HG03060 (cell line): ENCODE results near the gene TYSND1.
"Not testable (repeated sequence)": the region's sequence is repeated elsewhere in the genome, so short reads cannot be mapped to it uniquely, and the experiment has no call there.

Experiments used
- ATAC-seq: cut with Tn5 transposase; IDR thresholded peaks from one replicate; pipeline ENCODE4 v1.9.1; 2021; ENCODE audit warnings: low read depth, moderate number of reproducible peaks; ENCODE audit not compliant: unreplicated experiment

The TYSND1 gene

GRCh38 chr10:70137135-70137534 is 9.4 kb downstream of the TYSND1 start:
- ATAC-seq, result no peak

DNA sequence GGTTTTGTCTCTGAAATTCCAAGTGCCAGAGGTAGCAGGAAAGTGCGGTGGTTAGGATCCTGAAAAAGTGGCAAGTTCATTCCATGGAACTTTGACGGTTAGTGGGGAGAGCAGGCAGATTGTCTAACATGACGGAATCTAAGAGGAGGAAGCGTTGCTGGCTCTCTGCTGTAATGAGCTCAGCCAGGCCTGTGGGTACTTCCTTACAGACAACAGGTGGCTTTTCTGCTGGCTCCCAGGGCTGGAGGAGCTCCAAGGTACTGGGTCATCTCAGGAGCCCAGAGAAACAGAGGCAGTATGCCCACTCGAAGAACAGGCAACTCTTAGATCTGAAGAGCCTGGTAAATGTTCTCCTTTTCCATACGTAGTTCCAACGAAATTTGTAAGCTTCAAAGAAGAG is 10.8 kb downstream of the TYSND1 start:
- no peak for ATAC-seq

- no peak for ATAC-seq
Observed at GRCh38 chr10:70135046-70135445, 11.5 kb downstream of the TYSND1 start.

- ATAC-seq, result no peak
Observed at GRCh38 chr10:70132098-70133029, 14.1 kb downstream of the TYSND1 start, which contains the start of gene AIFM2. TSS of gene AIFM2 (minus strand) at chr10:70132825. CDS start at chr10:70124084, 8,741 bp downstream.

DNA sequence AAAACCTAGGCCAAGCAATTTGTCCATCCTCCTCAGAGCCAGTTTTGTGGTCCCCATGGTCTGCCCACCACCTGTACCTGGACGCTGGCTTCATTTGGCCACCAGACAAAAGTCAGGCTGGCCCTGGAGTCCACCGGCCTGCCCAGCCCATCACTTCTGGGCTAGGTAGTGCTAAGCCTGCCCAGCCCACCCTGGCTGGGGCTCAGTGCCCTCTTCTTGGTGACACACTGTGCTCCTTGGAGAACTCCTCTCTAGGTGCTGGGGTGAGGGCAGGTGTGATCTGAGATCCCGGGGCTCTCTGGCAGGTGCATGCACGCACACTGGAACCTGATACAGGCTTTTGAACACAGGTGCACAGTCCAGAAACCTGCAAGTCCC is 15.0 kb downstream of the TYSND1 start:
- no peak for ATAC-seq

- no peak for ATAC-seq
Observed at GRCh38 chr10:70130878-70131559, 15.5 kb downstream of the TYSND1 start.

DNA sequence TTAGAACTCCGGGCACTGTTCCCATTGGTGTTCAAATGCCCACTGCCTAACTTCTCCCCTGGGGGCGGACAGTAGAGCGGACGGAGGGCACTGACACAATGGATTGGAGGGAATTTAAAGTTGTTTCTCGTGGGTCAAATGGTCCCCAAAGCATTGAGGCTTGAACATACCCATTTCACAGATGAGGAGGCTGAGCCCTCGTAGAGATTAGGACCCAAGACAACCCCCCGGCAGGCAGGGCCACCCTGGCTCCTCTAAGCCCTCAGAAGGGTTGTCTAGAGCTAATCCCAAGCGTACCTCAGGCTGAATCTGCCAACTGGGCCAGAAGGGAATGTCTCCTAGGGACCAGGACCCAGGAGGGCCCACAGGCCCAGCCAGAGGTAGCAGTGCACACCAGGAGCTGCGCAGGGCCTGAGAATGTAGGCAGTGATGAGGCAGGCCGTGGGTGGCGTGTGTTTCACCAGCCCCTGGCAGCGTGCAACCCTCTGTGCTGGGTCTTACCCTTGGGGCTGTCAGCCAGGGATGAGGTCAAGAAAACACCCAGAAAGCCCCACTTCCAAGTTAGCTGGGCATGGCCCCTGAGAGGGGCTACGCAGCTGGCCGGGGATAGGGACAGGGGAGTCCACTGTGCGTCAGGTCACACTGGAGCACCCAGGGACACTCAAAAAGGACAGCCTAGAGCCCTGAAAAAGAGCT is 19.7 kb downstream of the TYSND1 start:
- no peak for ATAC-seq

DNA sequence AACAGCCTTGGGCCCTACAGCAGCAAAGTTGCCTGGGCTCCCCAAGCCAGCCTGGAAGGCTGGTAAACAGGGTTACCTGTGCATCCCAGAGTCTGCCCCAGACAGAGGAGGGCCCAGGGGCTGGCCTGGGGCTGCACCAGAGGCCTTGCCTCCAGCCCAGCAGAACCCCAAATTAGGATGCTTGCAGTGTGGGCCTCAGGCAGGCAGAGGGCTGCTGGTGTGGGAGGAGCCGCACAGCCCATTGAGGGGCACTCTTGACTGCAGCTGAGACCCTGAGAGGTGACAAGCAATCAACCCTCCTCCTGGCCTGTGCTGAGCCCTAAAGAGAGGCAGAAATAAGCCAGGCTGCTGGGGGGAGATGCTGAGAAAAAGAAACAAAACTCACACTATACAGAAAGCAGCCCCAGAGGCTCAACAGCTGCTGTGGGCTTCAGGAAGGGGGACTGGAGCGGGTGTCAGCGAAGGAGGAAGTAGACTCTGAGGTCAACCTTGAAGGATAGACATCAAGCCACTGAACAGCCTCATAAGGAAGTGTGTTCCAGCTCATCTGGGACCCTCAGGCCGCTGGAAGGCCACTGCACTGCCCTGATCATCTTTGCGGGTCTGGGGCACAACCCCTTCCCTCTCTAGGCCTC is 20.5 kb downstream of the TYSND1 start:
- ATAC-seq, result no peak

DNA sequence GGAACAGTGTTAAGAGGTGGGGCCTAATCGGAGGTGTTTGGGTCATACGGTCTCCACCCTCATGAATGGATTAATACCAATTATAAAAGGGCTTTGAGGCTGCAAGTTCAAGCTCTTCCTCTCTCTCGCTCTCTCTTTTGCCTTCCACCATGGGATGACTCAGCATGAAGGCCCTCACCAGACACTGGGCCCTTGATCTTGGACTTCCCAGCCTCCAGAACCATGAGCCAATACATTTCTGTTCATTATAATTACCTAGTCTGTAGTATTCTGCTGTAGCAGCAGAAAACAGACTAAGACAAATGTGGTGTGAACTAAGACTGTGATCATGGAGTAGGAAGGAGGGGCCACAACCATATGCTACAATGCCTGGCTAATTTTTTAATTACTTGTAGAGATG is 21.6 kb downstream of the TYSND1 start:
- ATAC-seq, result no peak

- ATAC-seq, result no peak
Observed at GRCh38 chr10:70124415-70124814, 22.1 kb downstream of the TYSND1 start.

DNA sequence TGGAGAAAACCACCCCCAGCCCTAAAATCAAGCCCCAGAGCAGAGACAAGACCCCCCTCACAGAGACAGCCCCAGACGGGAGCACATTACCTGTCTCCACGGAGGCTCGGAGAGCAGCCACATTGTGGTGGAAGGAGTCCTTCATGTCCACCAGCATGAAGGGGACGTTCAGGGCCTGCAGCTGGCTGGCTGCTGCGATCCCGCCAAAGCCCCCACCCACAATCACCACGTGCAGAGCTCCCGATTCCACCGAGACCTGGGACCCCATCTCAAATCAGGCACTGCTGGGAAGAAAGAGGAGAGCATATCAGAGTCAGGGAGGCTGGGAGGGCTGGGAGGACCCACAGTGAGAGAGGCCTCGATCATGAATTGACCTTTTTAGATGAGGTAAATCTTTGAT is 22.7 kb downstream of the TYSND1 start:
- no peak for ATAC-seq

DNA sequence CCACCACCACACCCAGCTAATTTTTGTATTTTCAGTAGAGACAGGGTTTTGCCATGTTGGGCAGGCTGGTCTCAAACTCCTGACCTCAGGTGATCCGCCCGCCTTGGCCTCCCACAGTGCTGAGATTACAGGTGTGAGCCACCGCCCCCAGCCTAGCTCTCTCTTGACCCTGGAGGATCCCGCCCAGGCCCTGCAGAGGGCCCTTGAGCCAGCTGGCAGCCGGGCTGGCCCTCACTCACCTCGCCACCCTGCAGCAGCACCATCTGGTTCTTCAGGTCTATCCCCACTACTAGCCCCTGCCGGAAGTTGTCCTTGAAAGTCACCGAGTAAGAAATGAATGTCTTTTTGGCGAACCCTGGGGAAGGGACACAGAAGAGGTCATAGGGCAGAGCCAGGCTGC is 23.3 kb downstream of the TYSND1 start:
- not testable (repeated sequence) for ATAC-seq

- ATAC-seq, result no peak
Observed at GRCh38 chr10:70122742-70123141, 23.8 kb downstream of the TYSND1 start.

GRCh38 chr10:70121281-70121949 is 25.1 kb downstream of the TYSND1 start:
- no peak for ATAC-seq

DNA sequence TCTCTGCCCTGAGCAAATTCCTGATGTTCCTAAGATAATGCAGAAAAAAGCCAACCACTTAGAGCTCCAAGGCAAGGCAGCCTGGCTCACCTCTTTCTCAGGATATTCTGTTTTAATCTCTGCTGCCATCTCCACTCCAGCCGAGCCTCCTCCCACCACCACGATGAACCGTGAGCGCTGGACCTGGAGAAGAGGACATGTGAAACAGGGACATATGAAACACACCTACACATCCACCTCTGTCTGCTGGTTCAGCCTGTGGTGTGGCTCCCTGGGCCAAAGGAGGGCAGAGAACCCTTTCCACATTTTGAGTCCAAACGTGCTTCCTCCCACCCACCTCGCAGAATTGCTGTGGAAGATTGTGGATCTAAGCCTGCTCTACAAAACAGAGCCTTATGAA is 26.1 kb downstream of the TYSND1 start:
- ATAC-seq, result no peak

GRCh38 chr10:70119623-70120022 is 26.9 kb downstream of the TYSND1 start:
- ATAC-seq, result no peak

DNA sequence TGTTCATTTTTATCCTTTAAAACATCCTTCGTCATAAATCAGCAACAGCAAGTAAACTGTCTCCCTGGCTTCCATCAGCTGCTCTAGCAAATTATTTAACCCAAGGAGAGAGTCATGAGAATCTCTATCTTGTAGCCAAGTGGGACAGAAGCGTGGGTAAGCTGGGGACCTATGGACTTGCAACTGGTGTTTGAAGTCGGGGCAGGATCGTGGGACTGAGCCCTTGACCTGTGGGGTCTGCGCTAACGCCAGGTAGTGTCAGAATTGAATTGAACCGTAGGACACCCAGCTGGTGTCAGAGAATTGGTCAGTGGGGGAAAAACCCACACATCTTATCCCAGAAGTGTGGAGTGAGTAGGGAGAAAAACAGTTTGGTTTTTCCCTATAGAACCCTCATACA is 27.3 kb downstream of the TYSND1 start:
- ATAC-seq, result no peak

GRCh38 chr10:70118196-70118595 is 28.3 kb downstream of the TYSND1 start:
- no peak for ATAC-seq

DNA sequence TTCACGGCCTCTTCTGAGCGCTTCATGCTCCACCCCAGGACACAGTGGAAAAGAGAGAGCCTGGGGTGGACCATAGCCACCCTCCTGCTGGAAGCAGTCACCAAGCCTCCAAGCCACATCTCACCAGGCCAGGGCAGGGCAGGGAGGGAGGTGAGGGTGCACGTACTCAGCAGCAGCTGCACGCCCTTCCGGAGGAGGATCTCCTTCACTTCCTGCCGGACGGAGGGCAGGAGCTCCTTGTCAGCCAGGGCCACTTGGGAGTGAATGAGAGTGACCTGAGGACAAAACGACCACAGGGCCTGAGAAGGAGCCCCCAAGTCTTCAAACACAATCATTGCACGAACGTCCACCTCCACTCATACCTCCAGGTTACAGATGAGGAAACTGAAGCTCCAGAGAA is 28.9 kb downstream of the TYSND1 start:
- ATAC-seq, result no peak
